GM19328 (cell line): ENCODE data around the gene FNDC3B.
"Not testable (repeated sequence)": the region's sequence is repeated elsewhere in the genome, so short reads cannot be mapped to it uniquely, and the experiment has no call there.

ENCODE experiments used
- ATAC-seq: cut with Tn5 transposase; IDR thresholded peaks from one replicate; pipeline ENCODE4 v1.9.1; 2021; ENCODE audit warnings: mild to moderate bottlenecking, moderate library complexity; ENCODE audit not compliant: unreplicated experiment

The FNDC3B gene

DNA sequence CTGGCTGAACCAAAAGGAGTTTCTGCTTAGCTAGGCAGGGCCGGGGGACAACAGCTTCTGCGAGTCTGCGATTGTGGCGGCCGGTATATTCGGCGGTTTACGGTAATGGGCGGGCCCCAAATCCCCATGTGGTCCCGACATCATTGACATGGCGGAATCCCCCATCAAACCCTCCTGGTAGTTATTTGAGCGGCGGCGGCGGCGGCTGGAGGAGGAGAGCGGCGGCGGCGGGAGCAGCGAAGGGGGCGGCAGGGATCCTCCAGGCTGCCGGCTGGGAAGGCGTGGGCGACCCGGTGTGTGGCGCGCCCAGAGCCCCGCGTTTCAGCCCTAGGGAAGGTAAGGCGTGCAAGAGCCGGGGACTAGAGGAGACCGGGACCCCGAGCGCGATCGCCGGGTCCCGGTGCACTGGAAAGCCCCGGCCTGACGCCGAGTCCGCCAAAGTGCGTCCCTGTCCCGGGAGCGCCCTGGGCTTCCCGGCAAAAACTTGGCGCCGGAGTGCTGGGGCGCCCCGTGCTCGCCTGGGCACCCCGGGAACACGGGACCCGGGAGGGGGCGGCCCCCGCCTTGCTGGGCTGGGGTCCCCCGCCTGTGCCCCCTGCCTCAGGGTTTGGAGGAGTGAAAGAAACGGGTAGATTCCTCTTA, at the start of gene FNDC3B:
Gene FNDC3B, plus strand, starts transcription at position 143 of the 642 bp plus-strand sequence. CDS start 72,902 bp downstream, outside the sequence.
- peak; percentile 65 for ATAC-seq

DNA sequence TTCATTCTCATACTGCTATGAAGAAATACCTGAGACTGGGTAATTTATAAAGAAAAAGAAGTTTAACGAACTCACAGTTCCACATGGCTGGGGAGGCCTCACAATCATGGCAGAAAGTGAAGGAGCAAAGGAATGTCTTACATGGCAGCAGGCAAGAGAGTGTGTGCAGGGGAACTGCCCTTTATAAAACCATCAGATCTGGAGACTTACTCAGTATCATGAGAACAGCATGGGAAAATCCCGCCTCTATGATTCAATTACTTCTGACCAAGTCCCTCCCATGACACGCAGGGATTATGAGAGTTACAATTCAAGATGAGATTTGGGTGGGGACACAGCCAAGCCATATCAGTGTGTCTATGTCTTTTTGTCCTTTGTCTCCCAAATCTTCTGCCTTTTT, 49.1 kb upstream of the FNDC3B start:
- ATAC-seq: not testable (repeated sequence)

DNA sequence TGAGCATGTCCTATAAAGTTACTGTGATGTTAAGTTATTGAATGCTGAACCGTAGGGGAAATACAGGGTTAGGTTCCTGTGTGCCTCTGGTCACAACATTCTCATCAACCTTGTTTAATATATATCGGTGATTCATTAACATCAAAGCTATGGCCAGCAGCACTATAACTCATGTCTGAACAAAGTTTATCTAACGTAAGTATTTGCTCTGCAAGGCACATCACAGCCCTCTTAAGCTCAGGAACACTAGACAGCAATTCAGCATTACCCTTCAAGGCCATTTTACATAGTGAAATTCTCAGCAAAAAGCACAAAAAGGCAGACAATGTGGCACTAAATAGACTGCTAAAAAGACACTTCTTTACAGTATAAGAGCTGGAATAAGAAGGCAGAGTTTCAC, 48.2 kb upstream of the FNDC3B start:
- ATAC-seq: no peak

DNA sequence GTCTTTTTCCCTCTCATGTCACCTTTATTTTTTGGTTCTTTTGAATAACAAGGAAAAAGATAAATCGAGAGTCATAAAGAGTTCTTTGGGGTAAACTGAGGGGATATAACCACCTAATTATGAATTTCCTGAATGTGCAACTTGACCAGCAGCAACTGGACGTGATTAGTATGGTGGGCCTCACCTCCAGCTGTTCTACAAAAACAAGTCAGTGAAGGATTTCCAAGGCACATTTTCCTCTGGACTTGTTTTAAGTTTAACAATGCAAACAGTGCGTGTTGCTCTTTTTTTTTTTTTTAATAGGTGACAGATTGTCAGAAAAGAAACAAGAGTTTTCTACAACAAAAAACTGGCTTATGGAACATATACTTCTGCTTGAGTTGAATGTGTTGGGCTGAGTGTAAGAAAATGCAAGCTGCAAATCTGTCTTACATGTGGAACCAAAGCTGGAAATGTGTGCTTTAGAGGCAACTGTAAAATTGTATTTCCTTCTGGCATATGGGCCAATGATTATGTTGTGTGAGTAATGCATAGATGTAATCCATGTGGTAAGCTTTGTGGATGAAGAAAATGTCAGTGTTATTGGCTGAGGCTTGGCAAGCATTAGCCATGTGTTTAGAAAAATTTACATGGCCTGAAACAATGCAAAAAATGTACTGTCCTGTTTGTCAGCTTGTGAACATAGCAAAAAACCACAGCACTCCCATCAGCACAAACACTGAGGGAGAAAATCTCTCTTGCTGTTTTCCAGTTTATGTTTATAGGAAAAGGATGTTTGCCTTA, 44.5 kb upstream of the FNDC3B start:
- no peak for ATAC-seq

DNA sequence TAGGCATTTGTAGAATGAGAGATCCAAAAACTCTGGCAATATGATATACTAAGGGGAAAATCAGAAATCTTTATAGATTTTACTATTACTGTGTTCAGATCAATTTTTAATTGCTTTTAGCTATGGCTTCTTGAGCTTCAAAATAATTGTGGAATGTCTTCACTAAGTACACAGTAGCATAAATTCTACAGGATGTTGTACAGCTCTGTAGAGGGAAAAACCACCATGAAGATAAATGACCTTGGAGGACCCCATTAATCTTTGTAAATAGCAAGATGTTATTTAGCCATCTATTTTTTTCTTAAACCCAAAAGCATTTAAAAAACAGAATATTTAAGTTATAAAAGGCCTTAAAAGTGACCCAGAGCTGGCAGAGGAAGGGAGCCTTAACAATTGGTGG, 43.9 kb upstream of the FNDC3B start:
- ATAC-seq: no peak

DNA sequence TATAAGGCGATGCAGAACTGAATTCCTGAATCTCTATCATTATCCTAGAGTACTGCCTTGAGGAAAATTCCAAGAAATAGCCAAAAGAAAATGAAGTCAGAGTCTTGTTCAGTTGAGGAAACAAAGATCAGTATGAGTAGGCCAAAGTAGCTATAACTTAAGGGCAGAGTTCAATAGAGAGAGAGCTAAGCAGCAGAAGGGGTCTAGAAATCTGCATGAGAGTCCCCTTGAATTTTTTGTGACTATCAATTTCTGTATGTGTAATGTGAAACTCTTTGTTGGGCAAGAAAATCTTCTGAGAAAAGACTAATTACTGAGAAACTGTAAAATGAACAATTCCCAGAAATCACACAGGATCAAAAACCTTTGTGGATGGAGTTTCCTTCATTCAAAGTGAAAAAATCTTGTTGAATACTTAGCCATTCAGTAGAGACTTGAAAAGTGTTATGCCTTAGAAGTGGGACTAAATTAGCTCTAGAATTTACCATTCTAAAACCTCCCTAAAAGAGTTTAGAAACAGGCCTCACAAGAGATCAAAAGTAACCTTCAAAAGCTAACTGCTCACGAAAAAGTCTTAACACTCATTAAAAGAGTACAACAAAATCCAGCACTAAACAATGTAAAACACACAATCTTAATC, 43.1 kb upstream of the FNDC3B start:
- ATAC-seq: no peak

DNA sequence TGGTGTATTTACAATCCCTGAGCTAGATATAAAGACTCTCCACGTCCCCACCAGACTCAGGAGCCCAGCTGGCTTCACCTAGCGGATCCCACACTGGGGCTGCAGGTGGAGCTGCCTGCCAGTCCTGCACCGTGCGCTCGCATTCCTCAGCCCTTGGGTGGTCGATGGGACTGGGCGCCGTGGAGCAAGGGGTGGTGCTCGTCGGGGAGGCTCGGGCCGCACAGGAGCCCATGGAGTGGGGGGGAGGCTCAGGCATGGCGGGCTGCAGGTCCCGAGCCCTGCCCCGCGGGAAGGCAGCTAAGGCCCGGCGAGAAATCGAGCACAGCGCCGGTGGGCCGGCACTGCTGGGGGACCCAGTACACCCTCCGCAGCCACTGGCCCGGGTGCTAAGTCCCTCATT, 40.6 kb upstream of the FNDC3B start:
- ATAC-seq: not testable (repeated sequence)

DNA sequence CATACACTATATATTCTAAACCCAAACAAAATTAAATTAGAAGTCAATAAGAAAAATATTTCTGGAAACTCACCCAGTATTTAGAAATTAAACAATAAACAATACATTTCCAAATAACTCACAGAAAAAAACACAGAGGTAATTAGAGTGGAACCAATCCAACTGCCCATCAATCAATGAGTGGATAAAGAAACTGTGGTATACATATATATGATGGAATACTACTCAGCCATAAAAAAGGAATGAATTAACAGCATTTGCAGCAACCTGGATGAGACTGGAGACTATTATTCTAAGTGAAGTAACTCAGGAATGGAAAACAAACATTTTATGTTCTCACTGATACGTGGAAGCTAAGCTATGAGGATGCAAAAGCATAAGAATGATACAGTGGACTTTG, 37.8 kb upstream of the FNDC3B start:
- not testable (repeated sequence) for ATAC-seq

DNA sequence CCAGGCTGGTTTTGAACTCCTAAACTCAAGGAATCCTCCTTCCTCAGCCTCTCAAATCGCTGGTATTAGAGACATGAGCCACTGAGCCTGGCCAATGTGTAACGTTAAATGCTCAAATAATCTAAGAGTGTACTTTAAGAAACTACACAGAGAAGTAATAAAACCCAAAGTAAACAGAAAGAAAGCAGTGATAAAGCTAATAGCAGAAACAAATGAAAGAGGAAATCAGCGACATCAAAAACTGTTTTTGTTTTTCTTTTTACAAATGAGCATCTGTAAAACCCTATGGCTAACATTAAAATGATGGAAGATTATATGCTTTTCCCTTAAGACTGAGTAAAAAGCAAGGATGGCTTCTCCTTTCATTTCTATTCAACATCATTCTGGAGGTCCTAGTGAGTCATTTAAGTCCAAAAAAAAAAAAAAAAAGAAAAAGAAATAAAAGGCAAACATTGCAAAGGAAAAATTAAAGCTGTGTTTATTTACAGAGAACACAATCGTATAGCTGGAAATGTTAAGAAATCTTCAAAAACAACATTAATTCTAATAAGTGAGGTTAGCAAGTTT, 36.8 kb upstream of the FNDC3B start:
- no peak for ATAC-seq

DNA sequence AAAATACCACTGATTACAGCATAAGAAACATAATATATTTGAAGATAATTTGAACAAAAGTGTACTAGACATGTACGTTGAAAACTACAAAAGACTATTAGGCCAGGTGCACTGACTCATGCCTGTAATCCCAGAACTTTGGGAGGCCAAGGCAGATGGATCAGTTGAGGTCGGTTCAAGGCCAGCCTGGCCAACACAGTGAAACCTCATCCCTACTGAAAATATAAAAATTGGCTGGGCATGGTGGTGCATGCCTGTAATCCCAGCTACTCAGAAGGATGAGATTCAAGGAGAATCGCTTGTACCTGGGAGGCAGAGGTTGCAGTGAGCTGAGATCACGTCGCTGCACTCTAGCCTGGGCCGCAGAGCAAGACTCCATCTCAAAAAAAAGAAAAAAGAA, 36.2 kb upstream of the FNDC3B start:
- no peak for ATAC-seq

DNA sequence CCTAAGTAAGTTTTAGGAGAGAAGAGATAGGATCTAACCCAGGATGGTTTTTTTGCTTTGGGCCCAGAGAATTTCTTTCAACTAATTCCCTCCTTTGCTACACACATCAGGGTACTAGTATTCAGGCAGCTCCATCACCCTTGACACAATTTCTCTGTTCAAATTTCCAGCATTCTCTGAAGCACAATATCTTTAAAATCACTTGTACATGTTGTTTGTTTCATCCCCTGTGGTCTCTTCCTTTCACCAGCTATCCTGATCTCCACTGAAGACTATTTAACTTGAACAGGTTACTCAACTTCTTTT, 32.4 kb upstream of the FNDC3B start:
- no peak for ATAC-seq

DNA sequence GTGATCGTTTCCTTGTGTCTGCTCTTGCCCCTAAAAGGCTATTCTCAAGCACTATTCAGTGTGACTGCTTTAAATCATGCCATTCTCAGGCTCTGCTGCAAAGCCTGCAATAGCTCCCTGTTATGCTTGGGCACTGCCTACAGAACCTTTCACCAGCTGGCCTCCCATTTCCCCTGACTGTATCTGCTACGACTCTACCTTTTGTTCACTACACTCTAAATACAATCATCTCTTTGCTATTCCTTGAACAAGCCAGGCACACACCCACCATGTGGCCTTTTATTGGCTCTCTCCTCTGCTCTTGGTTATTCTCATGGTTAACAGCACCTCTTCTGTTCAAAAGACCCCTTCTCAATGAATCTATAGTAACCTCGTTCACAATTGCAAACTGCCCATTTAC, 29.6 kb upstream of the FNDC3B start:
- no peak for ATAC-seq

DNA sequence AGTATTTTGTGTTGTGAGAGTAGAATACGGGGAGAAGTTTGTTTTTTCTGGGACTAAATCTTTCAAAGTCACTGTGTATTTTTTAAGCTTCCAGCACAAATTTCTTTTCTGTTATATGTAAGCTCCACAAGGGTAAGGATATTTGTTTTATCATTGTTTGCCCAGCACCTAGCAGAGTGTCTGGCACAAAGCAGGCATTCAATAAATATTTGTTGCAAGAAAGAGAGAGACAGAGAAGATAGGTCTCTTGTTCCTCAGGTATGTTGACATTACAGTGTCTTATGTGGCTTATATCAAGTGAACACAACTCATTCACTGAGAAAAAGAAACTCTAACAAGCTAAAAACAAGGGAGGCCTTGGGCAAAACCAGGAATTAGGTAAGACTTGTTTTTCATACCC, 26.6 kb upstream of the FNDC3B start:
- ATAC-seq: no peak

DNA sequence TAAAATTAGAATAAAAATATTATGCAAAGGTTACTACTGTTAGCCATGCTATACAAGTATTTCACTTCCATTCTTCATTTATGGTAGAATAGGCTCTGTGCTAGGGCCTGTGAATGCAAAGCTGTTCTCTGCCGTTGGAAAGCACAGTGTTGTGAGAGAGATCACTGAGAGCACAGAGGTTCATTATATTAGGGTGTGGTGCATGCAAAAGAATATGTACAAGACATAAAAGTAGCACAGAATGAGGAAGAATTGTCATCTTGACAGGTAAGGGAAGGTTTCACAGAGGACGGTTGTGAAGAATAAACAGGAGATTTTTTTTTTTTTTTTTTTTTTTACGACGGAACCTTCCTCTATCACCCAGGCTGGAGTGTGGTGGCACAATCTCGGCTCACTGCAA, 25.2 kb upstream of the FNDC3B start:
- no peak for ATAC-seq

DNA sequence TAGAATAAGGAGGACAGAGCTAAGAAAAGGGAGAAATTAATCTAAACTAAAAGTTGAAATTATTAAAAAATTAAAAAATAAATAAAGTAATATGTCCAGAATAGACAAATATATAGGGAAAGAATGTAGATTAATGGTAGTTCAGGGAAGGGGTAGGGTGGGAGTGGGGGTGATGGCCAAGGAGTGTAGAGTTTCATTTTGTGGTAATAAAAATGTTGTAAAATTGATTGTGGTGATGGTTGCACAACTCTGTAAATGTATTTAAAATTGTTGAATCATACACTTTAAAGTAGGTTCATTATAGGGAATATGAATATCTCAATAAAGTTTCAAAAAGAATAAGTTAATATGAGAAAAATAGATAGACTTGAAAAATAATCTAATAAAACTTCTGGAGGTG, 21.0 kb upstream of the FNDC3B start:
- ATAC-seq: no peak

DNA sequence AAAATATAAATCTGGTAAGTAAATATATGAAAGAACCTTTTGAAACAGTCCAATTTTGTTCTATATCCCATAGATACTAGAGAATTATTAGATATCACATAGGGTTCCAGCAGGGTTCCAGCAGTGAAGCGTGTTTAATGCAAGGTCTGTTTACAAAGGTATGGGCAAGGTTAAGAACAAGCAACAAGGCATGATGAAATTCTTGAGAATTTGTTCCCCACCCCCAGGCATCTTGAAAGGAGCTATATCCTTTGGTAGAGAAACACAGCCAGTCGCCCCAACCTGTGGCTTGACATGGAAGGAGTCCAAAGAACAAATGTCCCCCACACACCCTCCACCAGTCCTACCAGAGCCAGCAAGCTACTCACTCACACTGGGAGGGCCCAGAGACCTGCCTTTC, 18.6 kb upstream of the FNDC3B start:
- ATAC-seq: no peak

DNA sequence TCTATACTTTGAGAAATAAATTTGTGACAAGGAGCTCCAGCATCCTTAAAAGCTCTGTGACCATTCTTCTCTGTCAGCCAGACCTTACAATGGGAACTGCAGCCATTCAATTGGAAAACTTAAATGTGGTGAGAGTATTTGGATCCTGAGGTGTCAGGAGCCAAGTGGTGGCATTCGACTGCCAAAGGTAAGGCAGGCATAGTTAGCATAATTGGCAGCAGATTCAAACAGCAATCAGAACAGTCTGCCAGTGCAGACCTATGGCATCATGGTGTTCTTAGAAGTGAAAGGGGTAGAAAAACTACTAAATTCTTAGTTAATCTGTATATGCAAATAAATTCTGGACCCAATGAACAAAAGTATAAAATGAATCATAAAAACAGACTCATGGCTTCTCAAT, 18.2 kb upstream of the FNDC3B start:
- no peak for ATAC-seq

DNA sequence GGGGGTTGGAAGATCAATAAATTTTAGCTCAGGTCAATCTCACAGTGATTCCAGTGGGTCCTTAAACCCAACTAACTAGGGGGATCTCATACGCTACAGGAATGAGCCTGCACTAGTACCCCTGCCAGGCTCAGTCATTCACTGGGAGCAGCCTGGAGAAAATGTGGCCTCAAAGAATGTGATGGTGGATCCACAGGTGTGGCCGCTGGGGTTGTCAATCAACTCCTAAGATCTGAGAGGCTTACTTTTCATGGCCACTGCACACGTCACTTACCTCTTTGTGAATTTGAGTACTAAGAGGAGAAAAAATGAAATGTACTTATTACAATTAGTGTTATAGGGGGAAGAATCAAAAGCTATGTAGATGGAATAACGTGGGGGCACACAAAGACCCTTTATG, 17.5 kb upstream of the FNDC3B start:
- ATAC-seq: no peak

DNA sequence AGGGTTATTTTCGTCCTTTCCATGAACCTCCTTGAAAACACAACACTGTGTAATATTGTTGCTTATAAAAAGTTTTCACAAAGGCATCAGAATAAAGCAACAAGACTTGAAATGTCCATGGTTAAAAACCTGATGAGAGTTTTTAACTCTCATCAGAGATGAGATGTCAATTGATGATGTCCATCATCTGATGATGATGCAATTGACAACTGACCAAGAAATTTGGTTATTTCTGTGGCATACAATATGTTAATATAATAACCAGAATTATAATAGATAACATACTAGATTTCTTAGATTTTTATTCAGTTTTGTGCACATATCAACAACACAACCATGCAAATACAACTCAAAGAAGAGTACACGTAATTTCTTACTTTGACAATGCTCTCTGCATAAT, 15.5 kb upstream of the FNDC3B start:
- no peak for ATAC-seq

DNA sequence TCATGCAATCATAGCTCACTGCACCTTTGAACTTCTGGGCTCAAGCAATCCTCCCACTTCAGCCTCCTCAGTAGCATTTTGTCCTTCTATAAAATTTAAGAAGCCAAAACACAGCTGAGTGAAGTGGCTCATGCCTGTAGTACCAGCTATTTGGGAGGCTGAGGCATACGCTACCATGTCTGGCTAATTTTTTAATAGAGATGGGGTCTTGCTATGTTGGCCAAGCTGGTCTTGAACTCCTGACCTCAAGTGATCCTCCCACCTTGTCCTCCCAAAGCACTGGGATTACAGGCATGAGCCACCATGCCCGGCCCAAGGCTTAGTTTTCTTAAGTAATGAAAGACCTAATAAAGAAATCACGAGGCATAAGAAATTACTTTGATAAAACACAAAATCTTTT, 14.7 kb upstream of the FNDC3B start:
- no peak for ATAC-seq

DNA sequence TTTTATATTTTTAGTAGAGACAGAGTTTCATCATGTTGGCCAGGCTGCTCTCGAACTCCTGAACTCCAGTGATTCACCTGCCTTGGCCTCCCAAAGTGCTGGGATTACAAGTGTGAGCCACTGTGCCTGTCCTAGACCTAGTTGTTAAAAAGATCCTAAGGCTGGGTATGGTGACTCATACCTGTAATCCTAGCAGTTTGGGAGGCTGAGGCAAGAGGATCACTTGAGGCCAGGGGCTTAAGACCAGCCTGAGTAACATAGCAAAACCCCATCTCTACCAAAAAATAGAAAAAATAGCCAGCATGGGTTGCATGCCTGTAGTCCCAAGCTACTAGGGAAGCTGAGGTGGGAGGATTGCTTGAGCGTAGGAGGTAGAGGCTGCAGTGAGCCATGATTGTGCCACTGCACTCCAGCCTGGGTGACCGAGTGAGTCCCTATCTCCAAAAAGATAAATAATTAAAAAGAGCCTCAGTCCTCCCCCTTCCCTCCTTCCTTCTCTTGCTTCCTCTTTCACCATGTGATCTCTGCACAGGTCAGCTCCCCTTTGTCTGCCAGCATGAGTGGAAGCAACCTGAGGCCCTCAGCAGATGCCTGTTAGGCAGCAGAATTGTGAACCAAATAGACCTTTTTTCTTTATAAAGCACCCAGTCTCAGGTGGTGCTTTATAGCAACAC, 9.8 kb upstream of the FNDC3B start:
- ATAC-seq: no peak
